ENCODE results near the gene CD226.
"Not testable (repeated sequence)": the region's sequence is repeated elsewhere in the genome, so short reads cannot be mapped to it uniquely, and the experiment has no call there.

CD226 gene

DNA sequence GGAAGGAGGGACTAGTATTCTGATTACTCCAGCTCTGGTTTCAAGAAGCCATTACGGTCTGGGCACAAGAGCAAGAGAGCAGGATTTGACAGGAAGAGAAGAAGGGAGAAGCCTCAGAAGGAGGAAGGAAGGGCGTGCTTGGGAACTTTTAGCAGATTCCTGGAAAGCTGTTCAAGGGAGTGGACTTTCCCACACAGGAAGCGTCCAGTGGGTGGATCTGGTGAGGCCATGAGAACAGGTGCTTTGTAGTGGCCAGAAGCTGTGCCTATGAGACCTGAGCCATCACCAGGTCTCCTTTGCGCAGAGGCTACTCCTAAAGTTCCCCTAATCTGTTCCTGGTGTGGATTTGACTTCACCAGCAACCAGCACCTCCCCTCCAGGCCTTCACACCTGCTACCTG, 62.3 kb downstream of the CD226 start:
- H3K4me3 ChIP-seq (ENCODE audit: low read depth, low read length), result no peak overlapping the region
- no peak overlapping the region for H3K27ac ChIP-seq (ENCODE audit: low read depth, low read length)
- H3K27me3 ChIP-seq (ENCODE audit: control insufficient read depth, insufficient read depth, low read length), result no peaks in the 10 kb centered on the region
- no peaks in the 10 kb centered on the region for H3K9me3 ChIP-seq (ENCODE audit: control insufficient read depth, insufficient read depth, low read depth, low read length)
- no peaks in the 10 kb centered on the region for H3K4me1 ChIP-seq (ENCODE audit: control insufficient read depth, insufficient read depth, low read length)
- no peak overlapping the region for H3K9ac ChIP-seq (ENCODE audit: low read length)
- no peaks in the 10 kb centered on the region for H3K36me3 ChIP-seq (ENCODE audit: control insufficient read depth, insufficient read depth, low read length)

DNA sequence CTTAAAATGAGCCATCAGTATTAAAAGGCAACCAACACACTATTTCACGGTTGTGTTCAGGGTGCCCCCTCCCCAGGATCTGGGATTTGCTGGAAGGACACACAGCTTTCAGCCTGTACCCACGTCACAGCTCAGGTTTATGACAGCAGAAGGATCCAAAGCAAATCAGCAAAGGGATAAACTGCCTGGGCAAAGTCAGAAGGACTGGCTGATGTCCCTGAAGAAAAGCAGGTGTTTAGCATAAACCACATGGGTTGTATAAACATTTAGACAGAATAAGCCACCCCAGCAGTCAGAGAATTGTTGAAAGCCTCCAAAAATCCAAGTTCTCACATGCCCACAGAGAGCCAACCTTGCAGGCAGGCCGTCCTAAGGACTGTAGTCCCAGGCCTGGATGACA, 63.9 kb downstream of the CD226 start:
- no peak overlapping the region for H3K4me3 ChIP-seq (ENCODE audit: low read depth, low read length)
- H3K27ac ChIP-seq (ENCODE audit: low read depth, low read length), result no peak overlapping the region
- no peaks in the 10 kb centered on the region for H3K36me3 ChIP-seq (ENCODE audit: control insufficient read depth, insufficient read depth, low read length)
- peaks cover 6% of the 10 kb centered on the region; the same call in 1 of the 2 replicates for H3K9me3 ChIP-seq (ENCODE audit: control insufficient read depth, insufficient read depth, low read depth, low read length)
- H3K9ac ChIP-seq (ENCODE audit: low read length), result no peak overlapping the region
- H3K27me3 ChIP-seq (ENCODE audit: control insufficient read depth, insufficient read depth, low read length), result no peaks in the 10 kb centered on the region
- H3K4me1 ChIP-seq (ENCODE audit: control insufficient read depth, insufficient read depth, low read length), result peaks cover 3% of the 10 kb centered on the region; the same call in 1 of the 2 replicates

DNA sequence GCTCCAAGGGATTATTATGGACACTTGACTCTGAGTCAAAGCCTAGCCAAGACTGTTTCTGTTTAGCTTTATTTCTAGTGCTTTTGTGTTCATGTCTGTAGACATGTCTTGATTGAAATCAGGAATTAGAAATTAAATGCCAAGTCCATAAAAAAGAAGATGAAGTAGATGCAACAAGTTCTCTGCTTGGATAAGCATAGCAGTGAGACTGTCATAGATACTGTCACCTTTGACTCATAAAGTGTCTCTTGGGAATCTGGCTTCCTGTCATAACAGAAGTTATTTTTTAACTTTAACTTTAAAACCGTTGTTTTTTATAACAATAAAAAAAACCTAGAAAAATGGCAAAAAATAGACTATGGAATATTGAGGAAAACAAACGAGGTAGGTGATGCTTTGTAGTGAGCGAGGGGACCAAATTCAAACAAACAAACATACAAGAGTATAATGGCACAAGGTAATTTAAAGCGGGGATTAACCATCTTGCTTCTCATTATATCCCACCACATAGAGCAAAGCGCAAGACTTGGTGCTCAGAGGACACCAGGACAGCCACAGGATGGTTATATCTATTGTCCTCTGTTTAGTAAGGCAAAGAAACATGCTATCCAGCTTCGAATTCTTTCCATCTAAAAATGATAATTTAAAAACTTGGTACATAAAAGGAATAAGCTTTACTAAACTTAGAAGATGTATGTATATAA, 64.6 kb downstream of the CD226 start:
- no peak overlapping the region for H3K4me3 ChIP-seq (ENCODE audit: low read depth, low read length)
- peaks cover 9% of the 10 kb centered on the region; the same call in 1 of the 2 replicates for H3K4me1 ChIP-seq (ENCODE audit: control insufficient read depth, insufficient read depth, low read length)
- no peaks in the 10 kb centered on the region for H3K36me3 ChIP-seq (ENCODE audit: control insufficient read depth, insufficient read depth, low read length)
- no peak overlapping the region for H3K27ac ChIP-seq (ENCODE audit: low read depth, low read length)
- no peak overlapping the region for H3K9ac ChIP-seq (ENCODE audit: low read length)
- H3K9me3 ChIP-seq (ENCODE audit: control insufficient read depth, insufficient read depth, low read depth, low read length), result peaks cover 11% of the 10 kb centered on the region; the same call in 1 of the 2 replicates
- no peaks in the 10 kb centered on the region for H3K27me3 ChIP-seq (ENCODE audit: control insufficient read depth, insufficient read depth, low read length)

DNA sequence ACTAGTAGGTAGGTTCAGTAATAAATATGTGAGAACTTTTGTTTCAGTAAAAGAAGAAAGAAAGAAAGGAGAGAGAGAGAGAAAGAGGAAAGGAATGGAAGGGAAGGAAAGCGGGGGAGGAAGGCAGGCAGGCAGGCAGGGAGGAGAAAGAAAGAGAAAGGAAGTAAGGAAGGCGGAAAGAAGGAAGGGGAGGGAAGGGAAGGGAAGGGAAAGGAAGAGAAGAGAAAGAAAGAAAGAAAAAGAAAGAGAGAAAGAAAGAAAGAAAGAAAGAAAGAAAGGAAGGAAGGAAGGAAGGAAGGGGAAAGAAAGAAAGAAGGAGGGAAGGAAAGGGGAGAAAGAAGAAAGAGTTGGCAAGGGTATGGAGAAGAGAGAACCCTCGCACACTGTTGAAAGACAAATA, 67.6 kb downstream of the CD226 start:
- Histone ChIP-seq H3K27me3 (ENCODE audit: control insufficient read depth, insufficient read depth, low read length) (no peaks in the 10 kb centered on the region), H3K9me3 (ENCODE audit: control insufficient read depth, insufficient read depth, low read depth, low read length) (peaks cover 13% of the 10 kb centered on the region; the same call in 1 of the 2 replicates), H3K4me3 (ENCODE audit: low read depth, low read length) (no peak overlapping the region), H3K4me1 (ENCODE audit: control insufficient read depth, insufficient read depth, low read length) (peaks cover 9% of the 10 kb centered on the region; the same call in 1 of the 2 replicates), H3K36me3 (ENCODE audit: control insufficient read depth, insufficient read depth, low read length) (no peaks in the 10 kb centered on the region), H3K27ac (ENCODE audit: low read depth, low read length) (peak overlapping the region; percentile 13; the same call in 1 of the 2 replicates), H3K9ac (ENCODE audit: low read length) (no peak overlapping the region)

GRCh38 chr18:69879051-69879450, 68.6 kb downstream of the CD226 start:
- H3K9ac ChIP-seq (ENCODE audit: low read length); H3K27ac ChIP-seq (ENCODE audit: low read depth, low read length); H3K4me1 ChIP-seq (ENCODE audit: control insufficient read depth, insufficient read depth, low read length); H3K4me3 ChIP-seq (ENCODE audit: low read depth, low read length); H3K27me3 ChIP-seq (ENCODE audit: control insufficient read depth, insufficient read depth, low read length); H3K36me3 ChIP-seq (ENCODE audit: control insufficient read depth, insufficient read depth, low read length): not testable (repeated sequence)
- H3K9me3 ChIP-seq (ENCODE audit: control insufficient read depth, insufficient read depth, low read depth, low read length), result peaks cover 13% of the 10 kb centered on the region; the same call in 1 of the 2 replicates

DNA sequence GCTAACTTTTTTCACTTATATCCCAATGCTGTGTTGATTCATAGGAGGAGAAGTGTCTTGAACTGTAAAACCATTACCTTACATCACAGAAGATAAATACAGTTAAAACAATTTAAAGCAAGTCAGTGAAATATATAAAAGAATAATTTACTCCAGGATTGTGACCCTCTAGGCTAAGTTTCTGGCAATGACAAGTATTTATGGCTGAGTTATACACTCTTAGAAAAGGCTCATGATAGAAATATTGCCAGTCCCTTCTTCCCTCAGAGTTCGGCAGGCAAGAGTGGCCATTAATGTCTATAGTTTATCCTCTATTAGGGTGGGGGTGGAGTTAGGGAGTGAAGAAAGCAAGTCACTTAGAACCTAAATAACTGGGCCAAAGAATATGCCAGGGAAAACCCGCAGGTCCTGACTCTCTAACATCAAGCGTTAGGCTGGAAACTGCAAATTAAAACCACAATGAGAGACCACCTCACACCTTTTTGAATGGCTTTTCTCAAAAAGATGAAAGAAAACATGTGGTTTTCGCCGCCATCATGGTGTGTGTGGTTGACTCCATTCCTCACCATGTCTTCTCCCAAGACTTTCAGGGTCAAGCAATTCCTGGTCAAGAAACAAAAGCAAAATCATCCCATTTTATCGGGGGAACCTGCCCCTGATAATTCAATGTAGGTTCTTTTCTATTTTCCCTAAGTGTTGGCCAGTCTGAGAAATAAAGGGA, 69.3 kb downstream of the CD226 start:
- no peaks in the 10 kb centered on the region for H3K36me3 ChIP-seq (ENCODE audit: control insufficient read depth, insufficient read depth, low read length)
- peak overlapping the region; percentile 73; the same call in 1 of the 2 replicates for H3K27ac ChIP-seq (ENCODE audit: low read depth, low read length)
- H3K9me3 ChIP-seq (ENCODE audit: control insufficient read depth, insufficient read depth, low read depth, low read length), result peaks cover 13% of the 10 kb centered on the region; the same call in 1 of the 2 replicates
- H3K9ac ChIP-seq (ENCODE audit: low read length), result peak overlapping the region; percentile 33
- H3K27me3 ChIP-seq (ENCODE audit: control insufficient read depth, insufficient read depth, low read length), result no peaks in the 10 kb centered on the region
- H3K4me3 ChIP-seq (ENCODE audit: low read depth, low read length), result no peak overlapping the region
- H3K4me1 ChIP-seq (ENCODE audit: control insufficient read depth, insufficient read depth, low read length), result peaks cover 9% of the 10 kb centered on the region; the same call in 1 of the 2 replicates

- Histone ChIP-seq H3K27ac (ENCODE audit: low read depth, low read length) (no peak overlapping the region), H3K9me3 (ENCODE audit: control insufficient read depth, insufficient read depth, low read depth, low read length) (peaks cover 13% of the 10 kb centered on the region; the same call in 1 of the 2 replicates), H3K36me3 (ENCODE audit: control insufficient read depth, insufficient read depth, low read length) (no peaks in the 10 kb centered on the region), H3K27me3 (ENCODE audit: control insufficient read depth, insufficient read depth, low read length) (no peaks in the 10 kb centered on the region), H3K4me3 (ENCODE audit: low read depth, low read length) (no peak overlapping the region), H3K9ac (ENCODE audit: low read length) (no peak overlapping the region), H3K4me1 (ENCODE audit: control insufficient read depth, insufficient read depth, low read length) (peaks cover 9% of the 10 kb centered on the region; the same call in 1 of the 2 replicates)
Observed at GRCh38 chr18:69876490-69876889, 71.2 kb downstream of the CD226 start.

DNA sequence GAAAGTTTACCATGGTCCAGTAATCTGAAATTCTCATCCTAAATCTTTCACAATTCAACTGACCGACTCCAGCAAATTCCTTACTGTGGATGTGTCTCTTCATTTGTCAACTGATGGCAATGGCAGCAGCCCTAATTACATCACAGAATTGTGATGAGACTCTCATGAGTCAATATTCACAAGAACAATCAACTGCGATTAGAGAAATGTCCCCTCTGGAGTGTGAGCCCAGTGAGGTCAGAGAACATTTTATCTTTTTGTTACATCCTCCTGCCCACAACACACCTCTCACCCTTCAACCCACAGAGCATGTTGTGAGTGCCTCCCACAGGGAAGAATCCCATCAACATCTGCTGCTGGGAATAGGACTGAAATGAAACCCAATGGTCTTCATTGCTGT, 73.6 kb downstream of the CD226 start:
- Histone ChIP-seq H3K9me3 (ENCODE audit: control insufficient read depth, insufficient read depth, low read depth, low read length) (peaks cover 7% of the 10 kb centered on the region; the same call in 1 of the 2 replicates), H3K4me1 (ENCODE audit: control insufficient read depth, insufficient read depth, low read length) (peaks cover 6% of the 10 kb centered on the region; the same call in 1 of the 2 replicates), H3K4me3 (ENCODE audit: low read depth, low read length) (no peak overlapping the region), H3K36me3 (ENCODE audit: control insufficient read depth, insufficient read depth, low read length) (no peaks in the 10 kb centered on the region), H3K27me3 (ENCODE audit: control insufficient read depth, insufficient read depth, low read length) (no peaks in the 10 kb centered on the region), H3K27ac (ENCODE audit: low read depth, low read length) (no peak overlapping the region), H3K9ac (ENCODE audit: low read length) (no peak overlapping the region)

DNA sequence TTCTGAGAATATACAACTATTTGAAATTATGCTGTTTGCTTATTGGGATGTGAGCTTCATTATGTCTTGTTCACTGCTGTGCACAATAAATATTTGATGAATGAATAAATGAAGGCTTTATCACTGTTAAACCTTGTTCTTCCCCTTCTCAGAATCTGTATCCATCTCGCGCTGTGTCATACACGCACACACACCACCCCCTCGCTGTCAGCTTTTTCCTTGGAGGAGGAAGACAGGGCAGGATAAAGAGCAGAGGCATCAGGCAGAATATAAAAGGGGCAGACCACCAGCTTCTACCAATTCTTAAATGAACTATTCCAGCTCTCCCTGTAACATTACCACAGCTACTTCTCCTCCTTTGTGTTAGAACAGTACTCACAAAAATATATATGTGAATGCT, 75.0 kb downstream of the CD226 start:
- H3K9me3 ChIP-seq (ENCODE audit: control insufficient read depth, insufficient read depth, low read depth, low read length), result no peaks in the 10 kb centered on the region
- H3K9ac ChIP-seq (ENCODE audit: low read length), result no peak overlapping the region
- no peaks in the 10 kb centered on the region for H3K4me1 ChIP-seq (ENCODE audit: control insufficient read depth, insufficient read depth, low read length)
- H3K27ac ChIP-seq (ENCODE audit: low read depth, low read length), result no peak overlapping the region
- no peak overlapping the region for H3K4me3 ChIP-seq (ENCODE audit: low read depth, low read length)
- H3K27me3 ChIP-seq (ENCODE audit: control insufficient read depth, insufficient read depth, low read length), result no peaks in the 10 kb centered on the region
- H3K36me3 ChIP-seq (ENCODE audit: control insufficient read depth, insufficient read depth, low read length), result no peaks in the 10 kb centered on the region

DNA sequence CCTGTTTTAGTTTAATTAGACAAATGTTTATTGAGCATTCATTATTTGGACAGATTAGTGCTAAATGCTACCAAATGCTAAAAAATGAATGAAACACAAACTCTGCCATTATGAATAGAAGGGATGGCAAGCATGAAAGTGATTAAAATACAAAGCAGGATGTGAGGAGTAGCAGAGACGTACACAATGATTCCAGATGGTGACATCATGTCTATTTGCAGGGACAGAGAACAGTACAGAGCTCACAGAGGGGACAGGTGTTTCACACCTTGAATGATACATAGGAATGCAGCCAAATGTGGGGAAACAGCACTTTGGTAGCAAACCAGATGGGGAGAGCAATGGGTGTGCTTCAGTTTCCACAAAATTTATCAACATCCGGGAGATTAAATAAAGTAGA, 76.3 kb downstream of the CD226 start:
- Histone ChIP-seq H3K4me1 (ENCODE audit: control insufficient read depth, insufficient read depth, low read length) (no peaks in the 10 kb centered on the region), H3K9ac (ENCODE audit: low read length) (no peak overlapping the region)

GRCh38 chr18:69870736-69871135, 76.9 kb downstream of the CD226 start:
- H3K36me3 ChIP-seq (ENCODE audit: control insufficient read depth, insufficient read depth, low read length), result no peaks in the 10 kb centered on the region
- H3K9ac ChIP-seq (ENCODE audit: low read length), result no peak overlapping the region
- H3K4me3 ChIP-seq (ENCODE audit: low read depth, low read length), result no peak overlapping the region
- H3K27me3 ChIP-seq (ENCODE audit: control insufficient read depth, insufficient read depth, low read length), result no peaks in the 10 kb centered on the region
- no peaks in the 10 kb centered on the region for H3K9me3 ChIP-seq (ENCODE audit: control insufficient read depth, insufficient read depth, low read depth, low read length)
- H3K27ac ChIP-seq (ENCODE audit: low read depth, low read length), result no peak overlapping the region
- H3K4me1 ChIP-seq (ENCODE audit: control insufficient read depth, insufficient read depth, low read length), result no peaks in the 10 kb centered on the region

More for the DNA sequence above, 76.3 kb downstream of the CD226 start:
- Histone ChIP-seq H3K4me3 (ENCODE audit: low read depth, low read length) (no peak overlapping the region), H3K27me3 (ENCODE audit: control insufficient read depth, insufficient read depth, low read length) (no peaks in the 10 kb centered on the region), H3K9me3 (ENCODE audit: control insufficient read depth, insufficient read depth, low read depth, low read length) (no peaks in the 10 kb centered on the region), H3K36me3 (ENCODE audit: control insufficient read depth, insufficient read depth, low read length) (no peaks in the 10 kb centered on the region), H3K27ac (ENCODE audit: low read depth, low read length) (no peak overlapping the region)
